Measurements from ENCODE around the gene CIAPIN1. TPM values are rescaled to one million over a fixed set of nuclear protein-coding genes. Genes with fewer than 3 reads are reported as not detected.

The CIAPIN1 gene
- 100 to 1,000 TPM in 1 of 5 donors, 10 to 100 TPM in 4; 14.0 to 146 (median 37.7) TPM for total RNA-seq
- 10 to 100 TPM; 18.6 to 35.9 (median 29.6) TPM for polyA plus RNA-seq
- long read RNA-seq, donor 1, partial matches to known transcripts: 0 of 6 reads
- long read RNA-seq, donor 1, other reads (novel, unspliced or antisense): 0 of 6 reads
- long read RNA-seq, donor 2, transcript CIAPIN1-201 (9 exons, 2,182 nt): major isoform, 15 of 15 reads
- long read RNA-seq, donor 2, partial matches to known transcripts: 0 of 15 reads
- long read RNA-seq, donor 2, other reads (novel, unspliced or antisense): 0 of 15 reads
- long read RNA-seq, donor 3, partial matches to known transcripts: 0 of 5 reads
- long read RNA-seq, donor 3, other reads (novel, unspliced or antisense): 0 of 5 reads
- long read RNA-seq, donor 4, partial matches to known transcripts: 0 of 1 reads
- long read RNA-seq, donor 4, other reads (novel, unspliced or antisense): 0 of 1 reads
- long read RNA-seq, donor 5, transcript CIAPIN1-201 (9 exons, 2,182 nt): major isoform, 10 of 13 reads
- long read RNA-seq, donor 5, partial matches to known transcripts: 0 of 13 reads
- long read RNA-seq, donor 5, other reads (novel, unspliced or antisense): 0 of 13 reads
- long read RNA-seq, donor 6, transcript CIAPIN1-201 (9 exons, 2,182 nt): major isoform, 14 of 24 reads
- long read RNA-seq, donor 6, partial matches to known transcripts: 0 of 24 reads
- long read RNA-seq, donor 6, other reads (novel, unspliced or antisense): 0 of 24 reads
- long read RNA-seq, donor 7, transcript CIAPIN1-201 (9 exons, 2,182 nt): major isoform, 12 of 18 reads
- long read RNA-seq, donor 7, partial matches to known transcripts: 0 of 18 reads
- long read RNA-seq, donor 7, other reads (novel, unspliced or antisense): 0 of 18 reads
- long read RNA-seq, donor 8, transcript CIAPIN1-201 (9 exons, 2,182 nt): major isoform, 10 of 15 reads
- long read RNA-seq, donor 8, partial matches to known transcripts: 0 of 15 reads
- long read RNA-seq, donor 8, other reads (novel, unspliced or antisense): 0 of 15 reads
- long read RNA-seq, donor 9, transcript CIAPIN1-201 (9 exons, 2,182 nt): major isoform, 10 of 10 reads
- long read RNA-seq, donor 9, partial matches to known transcripts: 0 of 10 reads
- long read RNA-seq, donor 9, other reads (novel, unspliced or antisense): 0 of 10 reads
- long read RNA-seq, donor 10, partial matches to known transcripts: 0 of 3 reads
- long read RNA-seq, donor 10, other reads (novel, unspliced or antisense): 0 of 3 reads

DNA sequence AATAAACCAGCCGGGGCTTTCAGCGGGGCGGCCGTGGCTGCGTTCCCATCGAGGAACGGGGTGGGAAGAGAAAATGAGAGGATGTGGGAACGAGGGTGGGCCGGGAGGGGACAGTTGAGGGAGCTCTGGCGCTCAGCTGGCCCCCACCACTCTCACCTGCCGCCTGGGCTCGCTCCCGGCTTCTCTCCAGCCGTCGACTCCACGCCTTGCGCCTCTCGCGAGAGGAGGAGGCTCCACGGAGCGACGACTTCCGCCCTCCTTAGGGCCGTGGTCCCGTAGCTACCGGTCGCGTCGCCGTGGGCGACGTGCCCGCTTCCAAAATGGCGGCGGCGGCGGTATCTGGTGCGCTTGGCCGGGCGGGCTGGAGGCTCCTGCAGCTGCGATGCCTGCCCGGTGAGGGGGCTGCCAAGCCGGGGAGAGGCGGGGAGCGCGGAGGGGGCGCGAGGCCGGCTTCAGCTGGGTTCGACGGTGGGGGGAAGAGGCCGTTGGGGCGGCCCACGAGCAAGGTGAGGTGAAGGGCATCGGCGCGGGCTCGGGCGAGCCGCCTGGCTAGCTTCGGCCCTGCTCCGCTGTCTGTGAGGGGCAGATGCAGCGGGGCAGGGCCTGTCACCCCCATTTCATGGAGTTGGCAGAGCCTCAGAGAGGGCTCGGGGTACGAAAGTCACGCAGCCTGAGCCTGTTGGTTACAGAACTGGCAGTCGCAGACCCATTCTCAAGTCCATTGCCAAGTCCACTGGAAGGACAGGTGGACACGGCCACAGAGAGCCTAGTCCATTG, at the start of gene CIAPIN1, which contains the start of gene COQ9:
Gene CIAPIN1, minus strand, starts transcription at position 200 of the 777 bp plus-strand sequence. CDS start 6,457 bp downstream, outside the sequence.
Gene COQ9, plus strand, starts transcription at position 294 of the 777 bp plus-strand sequence. Its CDS starts 27 bp downstream, at position 321.
- no peaks in the 10 kb centered on the region for H3K27me3 ChIP-seq
- 0 to 1% (median 1%) methylated on average over 47 to 68 of the region's 68 CpGs for WGBS, 5 donors
- TF ChIP-seq POLR2A (IDR thresholded peaks at IDR 0.05) (peak in 1 of 4 donors; percentile 76), POLR2AphosphoS5 (IDR thresholded peaks at IDR 0.05) (peak; percentile 70 to 98 (median 89)), EP300 (IDR thresholded peaks at IDR 0.05) (no peak)
- TF ChIP-seq, protein P1, sequence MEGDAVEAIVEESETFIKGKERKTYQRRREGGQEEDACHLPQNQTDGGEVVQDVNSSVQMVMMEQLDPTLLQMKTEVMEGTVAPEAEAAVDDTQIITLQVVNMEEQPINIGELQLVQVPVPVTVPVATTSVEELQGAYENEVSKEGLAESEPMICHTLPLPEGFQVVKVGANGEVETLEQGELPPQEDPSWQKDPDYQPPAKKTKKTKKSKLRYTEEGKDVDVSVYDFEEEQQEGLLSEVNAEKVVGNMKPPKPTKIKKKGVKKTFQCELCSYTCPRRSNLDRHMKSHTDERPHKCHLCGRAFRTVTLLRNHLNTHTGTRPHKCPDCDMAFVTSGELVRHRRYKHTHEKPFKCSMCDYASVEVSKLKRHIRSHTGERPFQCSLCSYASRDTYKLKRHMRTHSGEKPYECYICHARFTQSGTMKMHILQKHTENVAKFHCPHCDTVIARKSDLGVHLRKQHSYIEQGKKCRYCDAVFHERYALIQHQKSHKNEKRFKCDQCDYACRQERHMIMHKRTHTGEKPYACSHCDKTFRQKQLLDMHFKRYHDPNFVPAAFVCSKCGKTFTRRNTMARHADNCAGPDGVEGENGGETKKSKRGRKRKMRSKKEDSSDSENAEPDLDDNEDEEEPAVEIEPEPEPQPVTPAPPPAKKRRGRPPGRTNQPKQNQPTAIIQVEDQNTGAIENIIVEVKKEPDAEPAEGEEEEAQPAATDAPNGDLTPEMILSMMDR (IDR thresholded peaks at IDR 0.05): no peak
- peak; percentile 97 to 98 for DNase-seq
- H3K36me3 ChIP-seq: peaks cover 15 to 18% (median 17%) of the 10 kb centered on the region in 4 donors
- H3K4me1 ChIP-seq: peaks cover 18 to 47% (median 28%) of the 10 kb centered on the region in 4 donors
- intact Hi-C loops (cut with DNase I; ENCODE audit: low total_unique reads): no loop called here
- peak within 1 kb of the TSS; percentile 92 to 98 (median 95) for H3K27ac ChIP-seq
- peak within 1 kb of the TSS; percentile 74 to 97 (median 94) for H3K4me3 ChIP-seq
- no peaks in the 10 kb centered on the region for H3K9me3 ChIP-seq

DNA sequence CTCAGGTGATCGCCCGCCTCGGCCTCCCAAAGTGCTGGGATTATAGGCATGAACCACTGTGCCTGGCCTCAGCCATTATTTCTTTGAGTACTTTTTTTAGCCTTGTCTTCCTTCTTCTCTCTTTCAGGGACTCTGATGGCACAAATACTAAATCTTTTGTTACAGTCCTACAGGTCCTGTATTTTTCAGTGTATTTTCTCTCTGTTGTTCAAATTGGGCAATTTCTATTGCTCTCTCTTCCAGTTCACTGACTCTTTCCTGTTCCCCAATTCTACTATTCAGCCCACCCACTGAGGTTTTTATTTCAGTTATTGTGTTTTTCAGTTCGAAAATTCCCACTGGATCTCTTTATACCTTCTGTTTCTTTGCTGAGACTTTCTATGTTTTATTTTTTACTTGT, 46.6 kb upstream of the CIAPIN1 start:
- intact Hi-C loops (cut with DNase I; ENCODE audit: low total_unique reads): no loop called here
- TF ChIP-seq, protein P1 (IDR thresholded peaks at IDR 0.05): no peak
- TF ChIP-seq POLR2AphosphoS5 (IDR thresholded peaks at IDR 0.05) (no peak), EP300 (IDR thresholded peaks at IDR 0.05) (no peak), POLR2A (IDR thresholded peaks at IDR 0.05) (no peak)
- Histone ChIP-seq H3K9me3 (no peaks in the 10 kb centered on the region), H3K4me3 (no peak overlapping the region), H3K27me3 (no peaks in the 10 kb centered on the region), H3K36me3 (no peaks in the 10 kb centered on the region), H3K27ac (no peak overlapping the region), H3K4me1 (no peaks in the 10 kb centered on the region)
- DNase-seq: no peak
- 91 to 96% (median 94%) methylated on average over 4 of the region's 4 CpGs for WGBS, 5 donors

DNA sequence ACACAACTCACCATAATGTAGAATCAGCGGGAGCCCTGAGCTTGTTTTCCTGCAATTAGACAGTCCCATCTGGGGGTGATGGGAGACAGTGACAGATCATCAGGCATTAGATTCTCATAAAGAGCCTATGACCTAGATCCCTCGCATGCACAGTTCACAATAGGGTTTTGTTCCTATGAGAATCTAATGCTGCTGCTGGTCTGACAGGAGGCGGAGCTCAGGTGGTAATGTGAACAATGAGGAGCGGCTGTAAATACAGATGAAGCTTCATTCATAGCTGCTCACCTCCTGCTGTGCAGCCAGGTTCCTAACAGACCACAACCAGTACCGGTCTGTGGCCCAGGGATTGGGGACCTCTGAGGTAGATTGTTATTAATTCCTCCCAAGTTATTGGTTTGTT, 42.0 kb upstream of the CIAPIN1 start:
- Histone ChIP-seq H3K27ac (no peak overlapping the region), H3K27me3 (no peaks in the 10 kb centered on the region), H3K4me1 (peaks cover 23 to 27% (median 27%) of the 10 kb centered on the region in 4 donors), H3K4me3 (no peak overlapping the region), H3K36me3 (no peaks in the 10 kb centered on the region), H3K9me3 (no peaks in the 10 kb centered on the region)
- no peak for TF ChIP-seq POLR2AphosphoS5 (IDR thresholded peaks at IDR 0.05)
- TF ChIP-seq POLR2A (IDR thresholded peaks at IDR 0.05): no peak
- TF ChIP-seq EP300 (IDR thresholded peaks at IDR 0.05): no peak
- TF ChIP-seq, protein P1 (IDR thresholded peaks at IDR 0.05): no peak
- intact Hi-C loops (cut with DNase I; ENCODE audit: low total_unique reads): no loop called here
- DNase-seq: no peak
- 87 to 94% (median 93%) methylated on average over 5 of the region's 5 CpGs for WGBS, 5 donors

All from stomach (tissue), 19 donors.